Body of pancreas (tissue), 4 donors: Measurements from ENCODE around the gene PPP1R26.

Source experiments
- CTCF ChIP-seq, 7 experiments: fragments of 450-650 bp in 4 of 7; fragments of 200-600 bp in 3 of 7; sonication (generic) in 3 of 7; IDR thresholded peaks; one replicate each; pipeline ENCODE4 v1.5.1; 2016 to 2019; ENCODE audit warnings: antibody characterized with exemption in 7 of 7
- POLR2A ChIP-seq, 3 donors: fragments of 450-650 bp; IDR thresholded peaks; one replicate each; pipeline ENCODE4 v1.6.1; 2016; ENCODE audit warnings: antibody characterized with exemption in 3 of 3, mild to moderate bottlenecking in 2 of 3

GRCh38 chr9:135476561-135477355 is 2.8 kb upstream of the PPP1R26 start:
- no peak for TF ChIP-seq CTCF (IDR thresholded peaks at IDR 0.05)
- TF ChIP-seq POLR2A (IDR thresholded peaks at IDR 0.05): no peak
